ENCODE results near the gene HMCN1. TPM values are rescaled to one million over a fixed set of nuclear protein-coding genes. Genes with fewer than 3 reads are reported as not detected.
A peak's percentile ranks its signal among the peaks of the same experiment; 100 is the strongest.

Gene HMCN1
- total and polyA plus RNA-seq, 2 experiments from 2014 or later = 1.6 to 8.7 TPM

- no peaks in the 10 kb centered on the region for H3K9me3 Mint-ChIP-seq
- Histone ChIP-seq H3K36me3 (ENCODE audit: insufficient read depth) (no peaks in the 10 kb centered on the region), H3K4me1 (ENCODE audit: insufficient read depth) (peaks cover 18% of the 10 kb centered on the region), H4K20me1 (replicated peaks; ENCODE audit: insufficient read depth) (no peaks in the 10 kb centered on the region), H3K27ac (ENCODE audit: low read depth) (no peak overlapping the region), H3K27me3 (ENCODE audit: insufficient read depth) (no peaks in the 10 kb centered on the region), H3K79me2 (replicated peaks; ENCODE audit: insufficient read depth) (no peaks in the 10 kb centered on the region), H3K9me2 (ENCODE audit: insufficient read depth) (peaks cover 5% of the 10 kb centered on the region; the same call in 1 of the 2 replicates), H3F3A (replicated peaks; ENCODE audit: low read depth) (no peaks in the 10 kb centered on the region), H2AFZ (no peak overlapping the region), H3K4me2 (no peak overlapping the region), H3K4me3 (no peak overlapping the region)
- peaks cover 41% of the 10 kb centered on the region for H3K4me1 Mint-ChIP-seq
- DNase-seq (ENCODE audit: low spot score) = peak; percentile 68
- peak; percentile 77 for ATAC-seq
- H3K27ac Mint-ChIP-seq = no peak overlapping the region
- TF ChIP-seq ZNF462 (CRISPR knock-in tag; IDR thresholded peaks at IDR 0.05) (peak; percentile 92), REST (IDR thresholded peaks at IDR 0.05; ENCODE audit: unreplicated experiment) (peak; percentile 87), CREB1 (CRISPR knock-in tag; IDR thresholded peaks at IDR 0.05; ENCODE audit: low read depth) (no peak)
- no peak overlapping the region for H3K4me3 Mint-ChIP-seq
- no peaks in the 10 kb centered on the region for H3K27me3 Mint-ChIP-seq (ENCODE audit: insufficient read depth, low read depth, poor library complexity)
- no peaks in the 10 kb centered on the region; the same call in 1 of the 3 replicates for H3K36me3 Mint-ChIP-seq (ENCODE audit: low read depth)
Observed at GRCh38 chr1:185917646-185918045, 183.5 kb downstream of the HMCN1 start.
